Liver (tissue), 9 donors: ENCODE measurements around the gene A4GALT. TPM values are rescaled to one million over a fixed set of nuclear protein-coding genes. Genes with fewer than 3 reads are reported as not detected.

ENCODE experiments used
- DNase-seq: peaks from one replicate; pipeline ENCODE4 v3.0.0-alpha.2; 2017; ENCODE audit warnings: low spot score
- H3K27ac ChIP-seq, 2 donors: one replicate each; pipeline ENCODE4 v1.7.0; 2013; ENCODE audit warnings: inconsistent platforms in 2 of 2, low read length in 2 of 2, control low read depth in 1 of 2, low read depth in 1 of 2, mild to moderate bottlenecking in 1 of 2
- H3K27me3 ChIP-seq, 4 donors: one replicate each; pipeline versions ENCODE4 v1.6.1 to v1.7.0; 2013; ENCODE audit warnings: low read length in 3 of 4, inconsistent platforms in 1 of 4, mild to moderate bottlenecking in 1 of 4, moderate library complexity in 1 of 4; ENCODE audit not compliant: control insufficient read depth in 4 of 4, insufficient read depth in 4 of 4
- H3K36me3 ChIP-seq, 4 donors: one replicate each; pipeline versions ENCODE4 v1.6.1 to v1.7.0; 2013; ENCODE audit warnings: low read length in 3 of 4, mild to moderate bottlenecking in 3 of 4, low read depth in 1 of 4, moderate library complexity in 1 of 4; ENCODE audit not compliant: control insufficient read depth in 4 of 4, insufficient read depth in 3 of 4
- H3K4me1 ChIP-seq, 4 donors: one replicate each; pipeline versions ENCODE4 v1.6.1 to v1.7.0; 2013; ENCODE audit warnings: low read length in 3 of 4, mild to moderate bottlenecking in 3 of 4, moderate library complexity in 1 of 4; ENCODE audit not compliant: control insufficient read depth in 4 of 4, insufficient read depth in 4 of 4
- H3K4me3 ChIP-seq, 3 donors: one replicate each; pipeline versions ENCODE4 v1.6.1 to v1.7.0; 2013; ENCODE audit warnings: low read length in 3 of 3, control low read depth in 1 of 3, low read depth in 1 of 3, mild to moderate bottlenecking in 1 of 3
- H3K9ac ChIP-seq, 2 donors: one replicate each; pipeline ENCODE4 v1.7.0; 2013; ENCODE audit warnings: low read length in 2 of 2, mild to moderate bottlenecking in 2 of 2, moderate library complexity in 2 of 2, control low read depth in 1 of 2, low read depth in 1 of 2
- H3K9me3 ChIP-seq, 4 donors: one replicate each; pipeline versions ENCODE4 v1.6.1 to v1.7.0; 2013; ENCODE audit warnings: low read length in 3 of 4; ENCODE audit not compliant: control insufficient read depth in 4 of 4
- EGR1 ChIP-seq, 2 donors: IDR thresholded peaks; 2 replicates each; pipeline ENCODE4 v1.6.1; 2016 to 2018; ENCODE audit warnings: antibody characterized with exemption in 2 of 2, low read depth in 2 of 2
- FOXA2 ChIP-seq: IDR thresholded peaks from 2 replicates; pipeline ENCODE4 v1.6.1; 2016; ENCODE audit warnings: antibody characterized with exemption
- GABPA ChIP-seq, 2 donors: IDR thresholded peaks in 1 of 2; conservative IDR thresholded peaks in 1 of 2; 2 replicates each; pipeline ENCODE4 v1.6.1; 2016; ENCODE audit warnings: antibody characterized with exemption in 2 of 2, mild to moderate bottlenecking in 1 of 2, moderate library complexity in 1 of 2
- HNF4A ChIP-seq, 2 donors: conservative IDR thresholded peaks; 2 replicates each; pipeline ENCODE4 v1.6.1; 2016; ENCODE audit warnings: antibody characterized with exemption in 2 of 2, mild to moderate bottlenecking in 2 of 2
- HNF4G ChIP-seq: IDR thresholded peaks from 2 replicates; pipeline ENCODE4 v1.6.1; 2016; ENCODE audit warnings: antibody characterized with exemption
- JUND ChIP-seq, 2 donors: IDR thresholded peaks; 2 replicates each; pipeline ENCODE4 v1.6.1; 2016; ENCODE audit warnings: antibody characterized with exemption in 2 of 2
- NR2F2 ChIP-seq: IDR thresholded peaks from 2 replicates; pipeline ENCODE4 v1.6.1; 2016; ENCODE audit warnings: antibody characterized with exemption
- RXRA ChIP-seq, 2 donors: IDR thresholded peaks; 2 replicates each; pipeline ENCODE4 v1.6.1; 2017 to 2018; ENCODE audit warnings: antibody characterized with exemption in 2 of 2, mild to moderate bottlenecking in 1 of 2
- SP1 ChIP-seq: IDR thresholded peaks from 2 replicates; pipeline ENCODE4 v1.6.1; 2018; ENCODE audit warnings: antibody characterized with exemption, mild to moderate bottlenecking
- WGBS: extraction: QIAGEN DNeasy Blood & Tissue Kit; methylation state at CpG from one replicate; pipeline ENCODE4 v1.1.7; 2013; 5-methylcytosine and 5-hydroxymethylcytosine counted together
- polyA plus RNA-seq, 2 donors: library from polyadenylated mRNA; stranded (reverse) in 1 of 2; unstranded in 1 of 2; fragments of 200-250 nt in 1 of 2; fragments of >200 nt in 1 of 2; fragmentation: Nextera tagmentation in 1 of 2; extraction: Ambion mirVana in 1 of 2; gene quantifications; one replicate each; pipeline versions ENCODE4 v1.2.1 to v1.2.3, GENCODE V29; 2013 to 2015
- total RNA-seq, 2 donors: library from RNA; depleted of rRNA; stranded (reverse); fragments of >200 nt; gene quantifications; one replicate each; pipeline ENCODE4 v1.2.3, GENCODE V29; 2014
- TF ChIP-seq, protein P1 (sequence below): IDR thresholded peaks from 2 replicates; pipeline ENCODE4 v1.6.1; 2016; ENCODE audit warnings: antibody characterized with exemption
- TF ChIP-seq, protein P2 (sequence below): IDR thresholded peaks from 2 replicates; pipeline ENCODE4 v1.6.1; 2016; ENCODE audit warnings: antibody characterized with exemption
- TF ChIP-seq, protein P3 (sequence below): IDR thresholded peaks from 2 replicates; pipeline ENCODE4 v1.6.1; 2016; ENCODE audit warnings: antibody characterized with exemption
- TF ChIP-seq, protein P4 (sequence below): fragments of 150-350 bp; IDR thresholded peaks from 2 replicates; pipeline ENCODE4 v1.5.1; 2017; ENCODE audit warnings: improper control_type of control experiment, low read depth, low read length; ENCODE audit not compliant: missing input control
- TF ChIP-seq, protein P5 (sequence below): IDR thresholded peaks from 2 replicates; pipeline ENCODE4 v1.6.1; 2016; ENCODE audit warnings: antibody characterized with exemption, mild to moderate bottlenecking
- donor health status: healthy.
- donor health status: healthy.
- donor health status: healthy.
- donor health status: healthy.
- donor health status: healthy.

The A4GALT gene
- total and polyA plus RNA-seq, 4 donors = 1.6 to 8.2 (median 2.0) TPM

DNA sequence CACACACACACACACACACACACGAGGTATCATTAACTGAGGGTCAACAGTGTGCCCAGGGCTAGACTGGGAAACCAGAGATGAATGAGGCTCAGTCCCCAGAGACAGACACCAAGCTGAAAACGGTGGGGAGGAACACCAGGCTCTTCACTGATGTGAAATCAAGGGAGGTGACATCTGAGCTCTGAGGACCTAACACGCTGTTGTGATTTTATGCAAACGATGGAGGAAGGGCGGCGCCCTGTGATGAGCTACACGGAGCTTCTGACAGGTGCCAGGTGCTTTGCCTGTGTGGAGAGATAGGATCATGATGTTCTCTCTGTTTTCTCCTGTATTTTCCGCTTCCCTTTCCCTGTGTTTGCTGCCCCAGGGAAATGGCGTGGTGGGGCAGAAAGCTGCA, 65.0 kb downstream of the A4GALT start (continued):
- TF ChIP-seq SP1 (no peak), FOXA2 (no peak), EGR1 (IDR thresholded peaks at IDR 0.05; ENCODE audit: low read depth in 2 of 2) (no peak)
- TF ChIP-seq, protein P1, sequence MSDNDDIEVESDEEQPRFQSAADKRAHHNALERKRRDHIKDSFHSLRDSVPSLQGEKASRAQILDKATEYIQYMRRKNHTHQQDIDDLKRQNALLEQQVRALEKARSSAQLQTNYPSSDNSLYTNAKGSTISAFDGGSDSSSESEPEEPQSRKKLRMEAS = no peak
- TF ChIP-seq, protein P2, sequence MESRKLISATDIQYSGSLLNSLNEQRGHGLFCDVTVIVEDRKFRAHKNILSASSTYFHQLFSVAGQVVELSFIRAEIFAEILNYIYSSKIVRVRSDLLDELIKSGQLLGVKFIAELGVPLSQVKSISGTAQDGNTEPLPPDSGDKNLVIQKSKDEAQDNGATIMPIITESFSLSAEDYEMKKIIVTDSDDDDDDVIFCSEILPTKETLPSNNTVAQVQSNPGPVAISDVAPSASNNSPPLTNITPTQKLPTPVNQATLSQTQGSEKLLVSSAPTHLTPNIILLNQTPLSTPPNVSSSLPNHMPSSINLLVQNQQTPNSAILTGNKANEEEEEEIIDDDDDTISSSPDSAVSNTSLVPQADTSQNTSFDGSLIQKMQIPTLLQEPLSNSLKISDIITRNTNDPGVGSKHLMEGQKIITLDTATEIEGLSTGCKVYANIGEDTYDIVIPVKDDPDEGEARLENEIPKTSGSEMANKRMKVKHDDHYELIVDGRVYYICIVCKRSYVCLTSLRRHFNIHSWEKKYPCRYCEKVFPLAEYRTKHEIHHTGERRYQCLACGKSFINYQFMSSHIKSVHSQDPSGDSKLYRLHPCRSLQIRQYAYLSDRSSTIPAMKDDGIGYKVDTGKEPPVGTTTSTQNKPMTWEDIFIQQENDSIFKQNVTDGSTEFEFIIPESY = no peak

DNA sequence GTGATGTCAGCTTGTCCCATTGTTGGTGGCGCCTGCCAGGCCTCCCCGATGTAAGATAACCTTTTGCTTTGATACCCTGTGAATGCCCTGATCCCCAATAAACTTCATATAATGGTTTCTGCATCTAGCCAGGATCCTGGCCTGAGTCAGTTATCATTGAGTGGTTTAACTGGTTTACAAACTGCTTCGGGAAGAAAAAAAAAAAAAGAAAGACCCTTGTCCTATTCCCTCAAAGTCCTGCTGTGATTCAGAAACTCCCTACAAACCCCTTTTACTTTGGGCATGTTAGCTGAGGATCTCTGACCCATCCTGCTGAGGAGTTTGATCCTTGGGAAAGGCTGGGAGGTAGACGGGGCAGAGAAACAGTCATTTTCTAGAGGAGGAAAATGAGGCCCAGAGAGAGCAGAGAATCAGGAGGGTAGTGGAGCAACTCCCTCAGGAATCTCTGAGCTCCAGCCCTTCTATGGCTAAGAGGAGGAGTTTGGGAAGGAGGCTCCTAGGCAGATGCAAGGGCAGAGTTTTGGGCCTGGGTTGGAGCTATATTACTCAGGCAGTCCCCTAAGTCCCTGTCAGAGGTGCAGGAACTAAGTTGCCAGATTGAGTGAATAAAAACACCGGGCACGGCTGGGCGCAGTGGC, 66.1 kb downstream of the A4GALT start:
- Histone ChIP-seq H3K4me3 (no peak overlapping the region), H3K9ac (no peak overlapping the region), H3K27me3 (no peaks in the 10 kb centered on the region), H3K9me3 (no peaks in the 10 kb centered on the region), H3K4me1 (peaks cover 6 to 19% (median 14%) of the 10 kb centered on the region in 4 donors), H3K27ac (no peak overlapping the region), H3K36me3 (no peaks in the 10 kb centered on the region)
- 93% methylated on average over 7 of the region's 7 CpGs for WGBS
- no peak for DNase-seq
- TF ChIP-seq JUND (IDR thresholded peaks at IDR 0.05) (no peak), GABPA (IDR thresholded peaks at IDR 0.05 in 1 of 2, conservative IDR thresholded peaks at IDR 0.05 in 1 of 2) (no peak), RXRA (IDR thresholded peaks at IDR 0.05) (no peak), FOXA2 (no peak), SP1 (no peak)
- TF ChIP-seq, protein P2 = no peak
- TF ChIP-seq, protein P1 = no peak
- TF ChIP-seq, protein P3, sequence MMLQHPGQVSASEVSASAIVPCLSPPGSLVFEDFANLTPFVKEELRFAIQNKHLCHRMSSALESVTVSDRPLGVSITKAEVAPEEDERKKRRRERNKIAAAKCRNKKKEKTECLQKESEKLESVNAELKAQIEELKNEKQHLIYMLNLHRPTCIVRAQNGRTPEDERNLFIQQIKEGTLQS = no peak
- TF ChIP-seq, protein P4, sequence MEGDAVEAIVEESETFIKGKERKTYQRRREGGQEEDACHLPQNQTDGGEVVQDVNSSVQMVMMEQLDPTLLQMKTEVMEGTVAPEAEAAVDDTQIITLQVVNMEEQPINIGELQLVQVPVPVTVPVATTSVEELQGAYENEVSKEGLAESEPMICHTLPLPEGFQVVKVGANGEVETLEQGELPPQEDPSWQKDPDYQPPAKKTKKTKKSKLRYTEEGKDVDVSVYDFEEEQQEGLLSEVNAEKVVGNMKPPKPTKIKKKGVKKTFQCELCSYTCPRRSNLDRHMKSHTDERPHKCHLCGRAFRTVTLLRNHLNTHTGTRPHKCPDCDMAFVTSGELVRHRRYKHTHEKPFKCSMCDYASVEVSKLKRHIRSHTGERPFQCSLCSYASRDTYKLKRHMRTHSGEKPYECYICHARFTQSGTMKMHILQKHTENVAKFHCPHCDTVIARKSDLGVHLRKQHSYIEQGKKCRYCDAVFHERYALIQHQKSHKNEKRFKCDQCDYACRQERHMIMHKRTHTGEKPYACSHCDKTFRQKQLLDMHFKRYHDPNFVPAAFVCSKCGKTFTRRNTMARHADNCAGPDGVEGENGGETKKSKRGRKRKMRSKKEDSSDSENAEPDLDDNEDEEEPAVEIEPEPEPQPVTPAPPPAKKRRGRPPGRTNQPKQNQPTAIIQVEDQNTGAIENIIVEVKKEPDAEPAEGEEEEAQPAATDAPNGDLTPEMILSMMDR = no peak

DNA sequence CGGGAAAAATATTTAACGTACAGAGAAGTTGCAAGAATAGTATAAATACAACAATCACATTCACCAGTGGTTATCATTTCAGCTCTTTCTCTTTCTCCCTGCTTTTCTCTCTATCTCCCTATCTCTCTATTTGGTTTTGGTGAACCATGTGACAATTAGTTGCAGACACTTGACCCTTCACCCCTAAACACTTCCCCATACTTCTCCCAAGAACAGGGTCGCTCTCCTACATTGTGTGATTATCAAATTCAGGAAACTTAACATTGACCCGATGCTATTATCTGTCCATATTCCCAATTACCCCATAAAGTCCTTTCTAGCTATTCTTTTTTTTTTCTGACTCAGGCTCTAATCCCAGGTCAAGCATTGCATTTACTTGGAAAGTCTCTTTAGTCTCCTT, 66.7 kb downstream of the A4GALT start:
- TF ChIP-seq NR2F2 (no peak), FOXA2 (no peak), GABPA (IDR thresholded peaks at IDR 0.05 in 1 of 2, conservative IDR thresholded peaks at IDR 0.05 in 1 of 2) (no peak), HNF4G (no peak), SP1 (no peak), RXRA (IDR thresholded peaks at IDR 0.05) (no peak), HNF4A (conservative IDR thresholded peaks at IDR 0.05) (no peak), JUND (IDR thresholded peaks at IDR 0.05) (no peak)
- TF ChIP-seq, protein P2 = no peak
- TF ChIP-seq, protein P5, sequence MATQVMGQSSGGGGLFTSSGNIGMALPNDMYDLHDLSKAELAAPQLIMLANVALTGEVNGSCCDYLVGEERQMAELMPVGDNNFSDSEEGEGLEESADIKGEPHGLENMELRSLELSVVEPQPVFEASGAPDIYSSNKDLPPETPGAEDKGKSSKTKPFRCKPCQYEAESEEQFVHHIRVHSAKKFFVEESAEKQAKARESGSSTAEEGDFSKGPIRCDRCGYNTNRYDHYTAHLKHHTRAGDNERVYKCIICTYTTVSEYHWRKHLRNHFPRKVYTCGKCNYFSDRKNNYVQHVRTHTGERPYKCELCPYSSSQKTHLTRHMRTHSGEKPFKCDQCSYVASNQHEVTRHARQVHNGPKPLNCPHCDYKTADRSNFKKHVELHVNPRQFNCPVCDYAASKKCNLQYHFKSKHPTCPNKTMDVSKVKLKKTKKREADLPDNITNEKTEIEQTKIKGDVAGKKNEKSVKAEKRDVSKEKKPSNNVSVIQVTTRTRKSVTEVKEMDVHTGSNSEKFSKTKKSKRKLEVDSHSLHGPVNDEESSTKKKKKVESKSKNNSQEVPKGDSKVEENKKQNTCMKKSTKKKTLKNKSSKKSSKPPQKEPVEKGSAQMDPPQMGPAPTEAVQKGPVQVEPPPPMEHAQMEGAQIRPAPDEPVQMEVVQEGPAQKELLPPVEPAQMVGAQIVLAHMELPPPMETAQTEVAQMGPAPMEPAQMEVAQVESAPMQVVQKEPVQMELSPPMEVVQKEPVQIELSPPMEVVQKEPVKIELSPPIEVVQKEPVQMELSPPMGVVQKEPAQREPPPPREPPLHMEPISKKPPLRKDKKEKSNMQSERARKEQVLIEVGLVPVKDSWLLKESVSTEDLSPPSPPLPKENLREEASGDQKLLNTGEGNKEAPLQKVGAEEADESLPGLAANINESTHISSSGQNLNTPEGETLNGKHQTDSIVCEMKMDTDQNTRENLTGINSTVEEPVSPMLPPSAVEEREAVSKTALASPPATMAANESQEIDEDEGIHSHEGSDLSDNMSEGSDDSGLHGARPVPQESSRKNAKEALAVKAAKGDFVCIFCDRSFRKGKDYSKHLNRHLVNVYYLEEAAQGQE = no peak
- 77% methylated on average over 4 of the region's 4 CpGs for WGBS
- no peak for DNase-seq

More for the DNA sequence above, 66.7 kb downstream of the A4GALT start:
- Histone ChIP-seq H3K27me3 (no peaks in the 10 kb centered on the region), H3K4me3 (no peak overlapping the region), H3K27ac (no peak overlapping the region), H3K36me3 (no peaks in the 10 kb centered on the region), H3K9me3 (no peaks in the 10 kb centered on the region), H3K4me1 (peaks cover 6 to 22% (median 15%) of the 10 kb centered on the region in 4 donors), H3K9ac (no peak overlapping the region)
